NCI-H2107 treated with DMSO at 0.1 percent for 48 hours (cell line): Measurements from ENCODE around the gene ATP6AP1.

Experiments
- DNase-seq: peaks from one replicate; lab custom pipeline; 2025; ENCODE audit not compliant: unreplicated experiment; lab: John Stamatoyannopoulos, UW

The ATP6AP1 gene

DNA sequence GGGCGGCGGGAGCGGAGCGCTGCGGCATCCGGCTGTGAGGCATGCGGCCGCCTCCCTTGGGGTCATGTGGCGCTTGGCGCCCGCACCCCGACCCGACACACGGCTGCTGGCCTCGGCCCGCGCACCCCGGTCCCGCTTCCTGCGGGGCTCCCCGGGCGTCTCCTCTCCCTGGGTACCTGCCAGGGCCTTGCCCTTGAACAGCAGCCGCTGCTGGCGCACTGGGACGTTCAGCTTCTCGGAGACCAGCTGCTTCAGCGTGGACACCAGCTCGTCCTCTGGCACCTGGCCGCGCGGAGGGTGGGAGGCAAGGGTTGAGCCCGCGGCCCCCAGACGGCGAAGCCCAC is 57.5 kb downstream of the ATP6AP1 start:
- no peak for DNase-seq
